H1 (cell line): ENCODE results near the gene ZNF516. TPM values are rescaled to one million over a fixed set of nuclear protein-coding genes. Genes with fewer than 3 reads are reported as not detected.

Source experiments
- ASH2L ChIP-seq: fragments of 200-600, 300-600 bp; sonication (generic); IDR thresholded peaks from one replicate; pipeline ENCODE4 v1.7.1; 2017; ENCODE audit warnings: low read length
- CHD2 ChIP-seq: IDR thresholded peaks from 2 replicates; pipeline ENCODE4 v1.6.1; 2012; ENCODE audit warnings: low read length, improper control_type of control experiment
- TBP ChIP-seq: IDR thresholded peaks from 2 replicates; pipeline ENCODE4 v1.6.1; 2011; ENCODE audit warnings: low read depth, low read length, improper control_type of control experiment
- polyA plus RNA-seq, 7 experiments: library from polyadenylated mRNA; depleted of rRNA in 3 of 7; stranded (reverse) in 5 of 7; unstranded in 2 of 7; fragments of >200 nt in 5 of 7; fragments of 200-250 nt in 2 of 7; gene quantifications; 1 replicate in 5 of 7; 2 replicates in 1 of 7; 4 replicates in 1 of 7; pipeline versions ENCODE4 v1.2.1 to v1.2.3, GENCODE V29; 2011 to 2013; ENCODE audit warnings: missing spikeins in 2 of 7, mixed read lengths in 2 of 7
- total RNA-seq: library from RNA; stranded (reverse); fragmentation: NEBNext Ultra II Directional; extraction: Animal tissue kit (Norgen Biotek cat#: 25700); gene quantifications from 2 replicates; pipeline ENCODE4 v1.2.1, GENCODE V29; 2021

The ZNF516 gene
- total and polyA plus RNA-seq, 2 of the 8 experiments (the other 6 are each of a cell fraction or from before 2014, with no cell fraction given) = 7.3 to 17.0 TPM

DNA sequence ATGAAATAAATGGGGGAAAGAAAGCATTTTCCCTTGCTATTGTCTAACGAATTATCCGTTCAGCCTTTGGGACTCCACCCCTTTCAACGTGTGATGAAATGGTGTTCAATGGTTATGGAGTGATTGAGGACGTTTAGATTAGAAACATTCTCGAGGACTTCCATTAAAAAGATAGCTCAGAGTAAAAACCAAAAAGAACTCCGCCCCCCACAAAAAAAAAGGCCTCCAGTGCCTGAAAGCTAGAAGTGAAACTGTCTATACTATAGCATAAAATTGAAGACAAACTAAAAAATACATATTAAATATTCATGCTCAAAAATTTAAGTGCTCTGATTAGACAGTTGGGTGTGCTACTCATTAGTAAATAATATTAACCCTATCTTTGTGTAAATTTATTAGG, 3.0 kb upstream of the ZNF516 start (continued):
- TF ChIP-seq CHD2 (no peak), TBP (no peak), ASH2L (no peak)
- TF ChIP-seq, all 59 proteins: peak for 0
